ENCODE data around the gene MPHOSPH9.

Gene MPHOSPH9

GRCh38 chr12:123134826-123135225 is 98.1 kb downstream of the MPHOSPH9 start:
- no peak for DNase-seq (ENCODE audit: low read depth, low spot score)
- H3K27ac ChIP-seq = no peak overlapping the region

- H3K27ac ChIP-seq = no peak overlapping the region
- no peak for DNase-seq (ENCODE audit: low read depth, low spot score)
These were observed 98.7 kb downstream of the MPHOSPH9 start for GRCh38 chr12:123134271-123134671.

- H3K27ac ChIP-seq = no peak overlapping the region
- no peak for DNase-seq (ENCODE audit: low read depth, low spot score)
These were observed 99.2 kb downstream of the MPHOSPH9 start for GRCh38 chr12:123133701-123134100.

- no peak overlapping the region for H3K27ac ChIP-seq
- DNase-seq (ENCODE audit: low read depth, low spot score) = no peak
These were observed 99.9 kb downstream of the MPHOSPH9 start for GRCh38 chr12:123132951-123133619.

- no peak overlapping the region for H3K27ac ChIP-seq
- no peak for DNase-seq (ENCODE audit: low read depth, low spot score)
These were observed 101.0 kb downstream of the MPHOSPH9 start for GRCh38 chr12:123131879-123132402.

GRCh38 chr12:123131291-123131832 is 101.6 kb downstream of the MPHOSPH9 start:
- DNase-seq (ENCODE audit: low read depth, low spot score) = no peak

GRCh38 chr12:123129621-123130020 is 103.3 kb downstream of the MPHOSPH9 start:
- DNase-seq (ENCODE audit: low read depth, low spot score) = no peak
- H3K27ac ChIP-seq = no peak overlapping the region

More at GRCh38 chr12:123131291-123131832, 101.6 kb downstream of the MPHOSPH9 start:
- H3K27ac ChIP-seq = no peak overlapping the region

- no peak for DNase-seq (ENCODE audit: low read depth, low spot score)
- H3K27ac ChIP-seq = peak overlapping the region; percentile 42
These were observed 105.8 kb downstream of the MPHOSPH9 start for GRCh38 chr12:123127182-123127495.

- peak overlapping the region; percentile 42 for H3K27ac ChIP-seq
- DNase-seq (ENCODE audit: low read depth, low spot score) = peak; percentile 72
These were observed 106.4 kb downstream of the MPHOSPH9 start for GRCh38 chr12:123126294-123127181.

- DNase-seq (ENCODE audit: low read depth, low spot score) = no peak
- no peak overlapping the region for H3K27ac ChIP-seq
These were observed 110.3 kb downstream of the MPHOSPH9 start for GRCh38 chr12:123122626-123123025.

- no peak overlapping the region for H3K27ac ChIP-seq
- no peak for DNase-seq (ENCODE audit: low read depth, low spot score)
These were observed 111.3 kb downstream of the MPHOSPH9 start for GRCh38 chr12:123121670-123122069.

GRCh38 chr12:123120452-123121166 is 112.3 kb downstream of the MPHOSPH9 start:
- H3K27ac ChIP-seq = no peak overlapping the region
- DNase-seq (ENCODE audit: low read depth, low spot score) = no peak

- no peak overlapping the region for H3K27ac ChIP-seq
- no peak for DNase-seq (ENCODE audit: low read depth, low spot score)
These were observed 113.1 kb downstream of the MPHOSPH9 start for GRCh38 chr12:123119808-123120207.

- no peak for DNase-seq (ENCODE audit: low read depth, low spot score)
- H3K27ac ChIP-seq = no peak overlapping the region
These were observed 114.4 kb downstream of the MPHOSPH9 start for GRCh38 chr12:123118497-123118896.

GRCh38 chr12:123115409-123116121 is 117.4 kb downstream of the MPHOSPH9 start:
- no peak for DNase-seq (ENCODE audit: low read depth, low spot score)
- H3K27ac ChIP-seq = no peak overlapping the region

GRCh38 chr12:123114304-123115083 is 118.4 kb downstream of the MPHOSPH9 start:
- no peak for DNase-seq (ENCODE audit: low read depth, low spot score)
- H3K27ac ChIP-seq = no peak overlapping the region

- DNase-seq (ENCODE audit: low read depth, low spot score) = no peak
- no peak overlapping the region for H3K27ac ChIP-seq
These were observed 119.9 kb downstream of the MPHOSPH9 start for GRCh38 chr12:123113026-123113425.

GRCh38 chr12:123111498-123112165 is 121.3 kb downstream of the MPHOSPH9 start:
- no peak for DNase-seq (ENCODE audit: low read depth, low spot score)
- no peak overlapping the region for H3K27ac ChIP-seq
